Stimulated activated CD4-positive, alpha-beta T cell treated with anti-CD3 and anti-CD28 coated beads, Interleukin-15, amount 100 ng/mL, for 48 hours (primary cell): ENCODE measurements around the gene EDDM3A.
"Not testable (repeated sequence)": the region's sequence is repeated elsewhere in the genome, so short reads cannot be mapped to it uniquely, and the experiment has no call there.

Experiments
- DNase-seq, 2 donors: peaks; one replicate each; pipeline ENCODE4 v3.0.0-alpha.2; 2020; ENCODE audit warnings: low read depth in 2 of 2

The EDDM3A gene

GRCh38 chr14:20745571-20746358 lies at the start of gene EDDM3A:
Gene EDDM3A (plus strand): TSS chr14:20745887. CDS start chr14:20747581, 1,694 bp downstream.
- DNase-seq = no peak

DNA sequence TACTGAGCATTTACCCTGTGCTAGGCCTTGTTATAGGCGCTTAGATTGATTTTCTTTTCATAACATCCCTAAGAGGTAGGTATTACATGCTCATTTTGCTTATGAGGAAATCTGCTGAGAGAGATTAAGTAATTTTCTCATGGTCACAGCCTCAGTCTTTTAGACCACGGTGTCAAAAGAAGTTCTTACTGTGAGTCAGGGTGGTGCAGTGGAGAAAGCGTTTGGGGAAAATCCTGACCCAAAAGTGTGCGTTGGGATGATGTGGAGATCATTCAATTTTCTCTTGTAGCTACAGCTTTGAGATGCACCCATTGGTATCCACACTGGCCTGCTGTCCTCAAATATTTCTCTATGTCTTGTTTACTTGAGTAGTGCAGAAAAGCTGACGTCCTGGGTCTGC lies 48.9 kb upstream of the EDDM3A start:
- no peak for DNase-seq

GRCh38 chr14:20697273-20698017 lies 48.2 kb upstream of the EDDM3A start:
- DNase-seq = peak in 1 of 2 donors; percentile 46

DNA sequence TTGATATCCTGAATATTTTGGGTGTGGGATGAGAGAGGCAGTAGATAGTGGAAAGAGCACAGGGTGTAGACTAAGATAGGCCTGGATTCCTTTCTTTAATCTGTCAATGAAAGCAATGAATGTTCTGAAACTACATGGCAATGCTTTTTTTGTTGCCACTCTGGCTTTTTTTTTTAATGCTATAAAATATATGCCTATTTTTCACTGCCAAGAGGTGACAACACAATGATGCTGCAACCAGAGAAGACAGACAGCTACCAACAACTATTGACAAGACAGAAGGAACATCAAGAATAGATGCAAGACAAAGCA lies 47.7 kb upstream of the EDDM3A start:
- no peak for DNase-seq

GRCh38 chr14:20698934-20699333 lies 46.8 kb upstream of the EDDM3A start:
- no peak for DNase-seq

GRCh38 chr14:20699931-20700330 lies 45.8 kb upstream of the EDDM3A start:
- no peak for DNase-seq

DNA sequence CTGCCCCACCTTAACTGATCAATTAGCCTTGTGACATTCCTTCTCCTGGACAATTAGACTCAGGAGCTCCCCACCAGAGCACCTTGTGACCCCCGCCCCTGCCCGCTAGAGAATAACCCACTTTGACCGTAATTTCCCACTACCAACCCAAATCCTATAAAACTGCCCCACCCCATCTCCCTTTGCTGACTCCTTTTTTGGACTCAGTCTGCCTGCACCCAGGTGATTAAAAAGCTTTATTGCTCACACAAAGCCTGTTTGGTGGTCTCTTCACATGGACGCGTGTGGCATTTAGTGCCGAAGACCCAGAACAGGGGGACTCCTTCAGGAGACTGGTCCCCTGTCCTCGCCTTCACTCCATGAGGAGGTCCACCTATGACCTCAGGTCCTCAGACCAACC lies 44.7 kb upstream of the EDDM3A start:
- not testable (repeated sequence) for DNase-seq

- DNase-seq = no peak
These were observed 38.9 kb upstream of the EDDM3A start for GRCh38 chr14:20706657-20707355.

GRCh38 chr14:20707622-20708021 lies 38.1 kb upstream of the EDDM3A start:
- no peak for DNase-seq

- no peak for DNase-seq
These were observed 34.4 kb upstream of the EDDM3A start for GRCh38 chr14:20711261-20711660.

- no peak for DNase-seq
These were observed 34.0 kb upstream of the EDDM3A start for GRCh38 chr14:20711685-20712084.

GRCh38 chr14:20712904-20713303 lies 32.8 kb upstream of the EDDM3A start:
- no peak for DNase-seq

GRCh38 chr14:20714593-20715250 lies 31.0 kb upstream of the EDDM3A start:
- no peak for DNase-seq

DNA sequence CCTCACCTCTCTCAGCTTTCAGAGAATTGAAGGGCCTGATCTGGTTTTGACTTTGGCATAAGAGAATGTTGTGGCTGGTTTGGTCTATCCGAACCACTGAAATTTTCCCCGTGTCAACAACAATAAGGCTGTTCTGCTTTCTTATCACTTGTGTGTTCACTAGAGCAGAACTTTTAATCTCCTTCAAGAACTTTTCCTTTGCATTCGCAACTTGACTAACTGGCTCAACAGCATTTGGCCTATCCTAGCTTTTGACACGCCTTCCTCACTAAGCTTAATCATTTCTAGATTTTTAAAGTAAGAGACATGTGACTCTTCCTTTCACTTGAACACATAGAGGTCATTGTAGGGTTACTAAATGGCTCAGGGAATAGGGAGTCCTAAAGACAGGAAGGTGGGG lies 25.9 kb upstream of the EDDM3A start:
- no peak for DNase-seq

GRCh38 chr14:20720741-20721140 lies 24.9 kb upstream of the EDDM3A start:
- no peak for DNase-seq

- no peak for DNase-seq
These were observed 23.7 kb upstream of the EDDM3A start for GRCh38 chr14:20722016-20722415.

DNA sequence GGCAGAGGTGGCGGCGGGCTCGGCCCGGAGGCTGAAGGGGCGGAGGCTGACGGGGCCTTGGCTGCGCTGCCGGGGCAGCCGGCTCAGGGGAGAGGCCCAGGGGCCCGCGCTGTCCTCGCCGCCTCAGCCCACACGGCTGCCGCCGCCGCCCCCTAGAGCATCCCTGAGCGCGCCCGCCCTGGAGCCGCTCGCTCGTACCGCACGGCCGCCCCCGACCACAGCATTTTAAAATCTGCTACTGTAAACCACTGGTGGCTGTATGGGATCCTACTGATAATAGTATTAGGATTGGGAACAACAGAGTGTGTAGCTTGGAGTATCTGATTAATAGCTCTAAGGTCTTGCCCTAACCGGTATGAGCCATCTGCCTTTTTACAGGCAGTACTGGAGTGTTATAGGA lies 22.2 kb upstream of the EDDM3A start:
- no peak for DNase-seq

DNA sequence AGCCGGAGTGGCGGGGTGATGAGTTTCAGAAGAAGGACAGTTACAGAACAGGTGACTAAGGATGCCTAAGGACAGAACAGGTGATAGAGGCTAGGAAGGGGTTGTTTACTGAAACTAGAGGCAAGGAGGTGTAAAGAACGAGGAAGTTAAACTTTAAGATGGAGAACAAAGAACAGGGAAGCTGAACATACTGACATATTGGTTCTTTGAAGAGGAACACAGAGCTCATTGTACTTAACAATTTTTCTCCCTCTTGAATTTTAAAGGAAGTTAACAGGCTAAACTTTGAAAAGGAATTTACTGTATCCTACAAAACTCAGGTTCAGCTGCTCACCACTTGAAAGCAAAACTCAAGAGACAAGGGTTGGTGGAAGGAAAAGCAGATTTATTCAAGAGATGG lies 19.6 kb upstream of the EDDM3A start:
- not testable (repeated sequence) for DNase-seq

DNA sequence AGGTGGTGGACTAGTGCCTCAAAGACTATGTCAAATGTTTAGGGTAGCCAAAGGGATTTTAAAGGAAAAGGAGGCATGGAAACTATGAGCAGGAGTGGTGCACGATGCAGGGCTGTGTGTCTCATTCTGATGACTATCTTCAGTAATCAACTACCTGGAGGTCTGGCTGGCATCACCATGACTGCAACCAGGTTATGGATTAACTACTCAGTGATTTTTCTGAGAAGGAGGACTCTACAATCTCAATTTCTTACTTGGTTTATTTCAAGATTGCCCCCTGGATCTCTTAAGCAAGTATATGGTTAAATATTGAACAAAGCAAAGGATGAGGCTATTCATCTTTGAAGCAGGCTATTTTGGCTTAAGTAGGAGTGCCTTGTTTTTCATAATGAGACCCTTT lies 19.2 kb upstream of the EDDM3A start:
- no peak for DNase-seq

DNA sequence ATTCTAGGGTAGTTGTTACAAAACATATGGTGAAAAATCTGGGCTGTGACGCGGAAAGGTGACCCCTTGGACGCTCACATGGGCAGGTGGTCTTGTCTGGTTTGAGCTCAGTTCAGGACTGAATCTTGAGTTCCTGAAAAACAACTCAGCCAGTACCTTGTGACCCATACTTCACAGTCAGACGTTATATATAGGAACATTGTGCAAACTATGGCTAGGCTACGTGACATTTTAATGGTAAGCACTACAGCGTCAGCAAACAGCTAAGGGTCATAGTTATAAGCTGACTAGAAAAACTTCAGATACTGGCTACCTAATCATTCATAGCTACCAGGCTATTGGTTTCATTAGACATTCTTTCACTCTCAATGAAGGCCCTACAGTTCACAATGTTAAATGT lies 14.8 kb upstream of the EDDM3A start:
- DNase-seq = no peak

DNA sequence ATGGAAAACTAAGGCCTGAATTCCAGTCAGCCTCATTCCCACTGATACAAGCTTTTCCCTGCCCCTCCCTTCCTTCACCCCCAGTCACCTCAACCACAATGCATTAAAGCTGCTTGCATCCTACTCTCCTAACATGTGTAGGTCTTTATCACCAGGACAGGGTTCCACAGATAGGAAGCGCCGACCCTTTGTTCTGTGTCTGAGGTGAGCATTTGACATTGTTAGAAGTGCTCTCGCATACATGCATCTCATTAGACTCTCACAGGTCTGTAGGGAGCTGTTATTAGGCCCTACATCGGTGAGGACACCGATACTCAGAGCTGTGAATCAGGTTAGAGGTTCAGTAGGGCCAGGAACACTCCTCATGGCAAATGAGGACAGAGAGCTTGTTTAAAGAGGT lies 13.2 kb upstream of the EDDM3A start:
- no peak for DNase-seq

- no peak for DNase-seq
These were observed 12.6 kb upstream of the EDDM3A start for GRCh38 chr14:20732979-20733635.
